HG02981 (cell line): ENCODE measurements around the gene PPFIA1.
"Not testable (repeated sequence)": the region's sequence is repeated elsewhere in the genome, so short reads cannot be mapped to it uniquely, and the experiment has no call there.

Experiments
- ATAC-seq: cut with Tn5 transposase; IDR thresholded peaks from one replicate; pipeline ENCODE4 v1.9.1; 2021; ENCODE audit warnings: mild to moderate bottlenecking, moderate library complexity; ENCODE audit not compliant: unreplicated experiment

PPFIA1 gene

GRCh38 chr11:70250876-70251658 is 19.4 kb upstream of the PPFIA1 start:
- no peak for ATAC-seq

GRCh38 chr11:70251659-70252321 is 18.7 kb upstream of the PPFIA1 start:
- ATAC-seq: no peak

GRCh38 chr11:70252844-70253243 is 17.6 kb upstream of the PPFIA1 start:
- peak; percentile 50 for ATAC-seq

GRCh38 chr11:70255477-70256116 is 14.9 kb upstream of the PPFIA1 start:
- ATAC-seq: no peak

- not testable (repeated sequence) for ATAC-seq
Observed at GRCh38 chr11:70259077-70259476, 11.4 kb upstream of the PPFIA1 start.

GRCh38 chr11:70262951-70263350 is 7.5 kb upstream of the PPFIA1 start:
- ATAC-seq: no peak

GRCh38 chr11:70263363-70263762 is 7.1 kb upstream of the PPFIA1 start:
- ATAC-seq: no peak

- ATAC-seq: no peak
Observed at GRCh38 chr11:70265341-70265740, 5.1 kb upstream of the PPFIA1 start.

GRCh38 chr11:70267405-70267950 is 3.0 kb upstream of the PPFIA1 start:
- ATAC-seq: no peak

GRCh38 chr11:70268526-70268925 is 2.0 kb upstream of the PPFIA1 start:
- no peak for ATAC-seq

GRCh38 chr11:70270877-70271648 is 573 bp downstream of the PPFIA1 start:
- peak; percentile 41 for ATAC-seq

GRCh38 chr11:70271649-70271953 is 1.1 kb downstream of the PPFIA1 start:
- ATAC-seq: no peak

- no peak for ATAC-seq
Observed at GRCh38 chr11:70272009-70272408, 1.5 kb downstream of the PPFIA1 start.

- no peak for ATAC-seq
Observed at GRCh38 chr11:70278994-70279393, 8.5 kb downstream of the PPFIA1 start.

GRCh38 chr11:70281156-70281609 is 10.7 kb downstream of the PPFIA1 start:
- ATAC-seq: no peak

- no peak for ATAC-seq
Observed at GRCh38 chr11:70282012-70282411, 11.5 kb downstream of the PPFIA1 start.

- ATAC-seq: no peak
Observed at GRCh38 chr11:70288721-70289120, 18.2 kb downstream of the PPFIA1 start.

GRCh38 chr11:70289582-70289981 is 19.1 kb downstream of the PPFIA1 start:
- no peak for ATAC-seq

- no peak for ATAC-seq
Observed at GRCh38 chr11:70290361-70291065, 20.0 kb downstream of the PPFIA1 start.

GRCh38 chr11:70292166-70292565 is 21.7 kb downstream of the PPFIA1 start:
- no peak for ATAC-seq
